Measurements from ENCODE around the gene ENPP1.

Gene ENPP1

GRCh38 chr6:131792091-131792496 is 15.7 kb upstream of the ENPP1 start:
- no peak for TF ChIP-seq CTCF (IDR thresholded peaks at IDR 0.05)
- no peak overlapping the region for H3K4me3 ChIP-seq (ENCODE audit: low read depth in 1 of 2, low read length in 1 of 2)
- no peaks in the 10 kb centered on the region for H3K36me3 ChIP-seq
- H3K27ac ChIP-seq: no peak overlapping the region
- H3K4me1 ChIP-seq (ENCODE audit: control insufficient read depth in 1 of 2, insufficient read depth in 1 of 2, low read depth in 1 of 2, low read length in 1 of 2): no peaks in the 10 kb centered on the region
- H3K27me3 ChIP-seq: no peaks in the 10 kb centered on the region
- H3K9me3 ChIP-seq: no peaks in the 10 kb centered on the region

GRCh38 chr6:131795366-131795765 is 12.5 kb upstream of the ENPP1 start:
- no peak overlapping the region for H3K4me3 ChIP-seq (ENCODE audit: low read depth in 1 of 2, low read length in 1 of 2)
- H3K4me1 ChIP-seq (ENCODE audit: control insufficient read depth in 1 of 2, insufficient read depth in 1 of 2, low read depth in 1 of 2, low read length in 1 of 2): no peaks in the 10 kb centered on the region
- H3K27me3 ChIP-seq: no peaks in the 10 kb centered on the region
- TF ChIP-seq CTCF (IDR thresholded peaks at IDR 0.05): no peak
- no peaks in the 10 kb centered on the region for H3K9me3 ChIP-seq
- H3K27ac ChIP-seq: no peak overlapping the region
- H3K36me3 ChIP-seq: no peaks in the 10 kb centered on the region

- no peak for TF ChIP-seq CTCF (IDR thresholded peaks at IDR 0.05)
- Histone ChIP-seq H3K9me3 (no peaks in the 10 kb centered on the region), H3K4me1 (ENCODE audit: control insufficient read depth in 1 of 2, insufficient read depth in 1 of 2, low read depth in 1 of 2, low read length in 1 of 2) (peaks cover 0 to 1% of the 10 kb centered on the region in 2 experiments), H3K27ac (no peak overlapping the region), H3K27me3 (peaks cover 31% of the 10 kb centered on the region), H3K4me3 (ENCODE audit: low read depth in 1 of 2, low read length in 1 of 2) (no peak overlapping the region), H3K36me3 (no peaks in the 10 kb centered on the region)
These were observed 5.5 kb upstream of the ENPP1 start for GRCh38 chr6:131802347-131802746.

GRCh38 chr6:131803007-131803769 is 4.6 kb upstream of the ENPP1 start:
- Histone ChIP-seq H3K9me3 (no peaks in the 10 kb centered on the region), H3K27ac (no peak overlapping the region), H3K4me3 (ENCODE audit: low read depth in 1 of 2, low read length in 1 of 2) (no peak overlapping the region), H3K27me3 (peaks cover 39% of the 10 kb centered on the region), H3K36me3 (no peaks in the 10 kb centered on the region), H3K4me1 (ENCODE audit: control insufficient read depth in 1 of 2, insufficient read depth in 1 of 2, low read depth in 1 of 2, low read length in 1 of 2) (peaks cover 0 to 4% of the 10 kb centered on the region in 2 experiments)
- no peak for TF ChIP-seq CTCF (IDR thresholded peaks at IDR 0.05)

- no peak for TF ChIP-seq CTCF (IDR thresholded peaks at IDR 0.05)
- Histone ChIP-seq H3K27me3 (peaks cover 49% of the 10 kb centered on the region), H3K27ac (no peak overlapping the region), H3K36me3 (no peaks in the 10 kb centered on the region), H3K4me3 (ENCODE audit: low read depth in 1 of 2, low read length in 1 of 2) (no peak overlapping the region), H3K4me1 (ENCODE audit: control insufficient read depth in 1 of 2, insufficient read depth in 1 of 2, low read depth in 1 of 2, low read length in 1 of 2) (peaks cover 0 to 4% of the 10 kb centered on the region in 2 experiments), H3K9me3 (no peaks in the 10 kb centered on the region)
These were observed 3.7 kb upstream of the ENPP1 start for GRCh38 chr6:131804131-131804530.
